Activated CD4-positive, alpha-beta T cell treated with anti-CD3 and anti-CD28 coated beads, Interleukin-10, Interleukin-2, amounts not matched to agents 100 ng/mL and 50 ng/mL, durations not matched to agents 16 hours and 8 hours (primary cell): ENCODE measurements around the gene PRKAG1.

Experiments
- DNase-seq: peaks from one replicate; pipeline ENCODE4 v3.0.0-alpha.2; 2020

Gene PRKAG1

DNA sequence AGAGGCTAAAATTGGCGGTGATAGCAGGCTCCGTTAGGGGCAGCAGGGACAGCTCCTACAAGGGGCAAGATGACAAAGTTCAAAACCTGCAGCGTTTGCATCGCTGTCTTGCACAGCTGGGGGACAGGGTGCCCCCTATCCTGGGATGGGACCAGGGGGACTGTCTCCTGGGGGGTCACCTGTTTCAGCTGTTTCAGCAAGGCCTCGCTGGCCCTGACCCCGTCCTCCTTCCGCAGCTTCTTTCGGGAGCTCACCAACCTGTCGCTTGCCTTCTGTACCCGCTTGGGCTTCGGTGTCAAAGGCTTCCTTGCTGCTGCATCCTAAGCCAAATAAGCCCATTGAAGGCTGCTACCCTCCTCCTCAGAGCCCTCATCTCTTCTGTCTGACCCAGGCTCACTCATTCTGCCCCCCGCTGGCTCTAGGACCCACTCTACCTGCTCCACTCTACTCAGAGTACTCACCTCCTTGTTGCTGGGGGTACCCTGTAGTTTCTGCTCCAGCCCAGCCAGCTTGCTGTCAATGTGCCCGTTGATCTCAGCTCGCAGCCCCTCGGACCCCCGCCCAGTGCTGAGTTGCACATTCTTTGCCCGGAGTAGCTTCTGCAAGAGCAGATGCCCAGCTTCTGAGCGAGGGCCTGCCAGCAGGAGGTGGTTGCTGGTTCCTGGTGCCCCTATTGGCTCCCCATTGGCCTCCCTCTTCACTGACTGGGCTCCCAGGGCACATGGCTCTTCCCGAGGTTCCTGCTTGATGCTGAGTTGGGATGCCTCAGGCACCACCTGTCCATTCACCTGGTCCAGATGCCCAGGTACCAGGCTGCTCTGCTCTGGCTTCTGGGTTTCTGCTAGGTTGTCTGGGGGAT, 12.4 kb upstream of the PRKAG1 start:
- no peak for DNase-seq

DNA sequence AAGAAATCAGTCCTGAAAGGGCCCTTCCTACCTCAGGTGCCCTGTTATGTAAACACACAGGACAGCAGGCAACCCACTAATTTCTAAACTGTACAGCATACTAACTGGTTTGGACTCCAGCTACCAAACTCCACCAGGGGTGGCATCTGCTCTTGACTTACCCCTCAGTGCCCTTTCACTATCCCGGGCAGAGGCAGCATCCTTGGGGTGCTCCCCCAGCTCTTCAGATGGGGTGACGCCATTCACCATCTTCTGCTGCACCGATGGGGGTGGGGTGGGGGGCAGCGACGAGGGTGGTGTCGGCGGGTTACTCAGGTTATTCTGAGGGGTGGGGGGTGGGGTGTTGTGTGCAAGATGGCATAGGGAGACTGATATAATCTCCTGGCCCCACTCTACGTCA, 11.5 kb upstream of the PRKAG1 start:
- no peak for DNase-seq

DNA sequence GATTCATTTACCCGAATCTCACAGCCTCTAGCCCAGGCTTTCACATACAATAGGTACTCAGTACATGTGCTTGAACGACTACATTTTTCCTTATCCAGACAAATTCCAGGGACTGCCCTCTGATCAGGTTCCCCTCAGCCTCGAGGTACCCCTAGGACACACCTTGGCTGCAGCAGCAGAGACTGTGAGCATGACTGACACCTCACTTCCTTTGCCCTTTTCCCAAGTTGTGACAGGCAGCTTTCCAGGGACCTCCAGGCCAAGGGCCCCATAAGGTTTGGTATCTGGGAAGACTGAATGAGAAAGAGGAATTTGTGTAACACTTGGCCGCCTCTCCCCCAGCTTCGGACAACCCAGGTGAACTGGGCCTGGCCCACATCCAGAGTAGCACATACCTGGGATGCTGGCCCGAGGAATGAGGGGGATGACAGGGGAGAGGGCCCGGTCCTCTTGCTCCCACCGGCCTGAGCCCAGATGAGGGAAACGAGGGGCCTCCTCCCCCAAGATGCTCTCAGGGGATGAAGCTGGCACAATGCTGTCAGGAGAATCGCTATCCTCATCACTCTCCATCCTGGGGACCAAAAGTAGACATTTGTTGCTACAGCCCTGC, 10.2 kb upstream of the PRKAG1 start:
- no peak for DNase-seq

DNA sequence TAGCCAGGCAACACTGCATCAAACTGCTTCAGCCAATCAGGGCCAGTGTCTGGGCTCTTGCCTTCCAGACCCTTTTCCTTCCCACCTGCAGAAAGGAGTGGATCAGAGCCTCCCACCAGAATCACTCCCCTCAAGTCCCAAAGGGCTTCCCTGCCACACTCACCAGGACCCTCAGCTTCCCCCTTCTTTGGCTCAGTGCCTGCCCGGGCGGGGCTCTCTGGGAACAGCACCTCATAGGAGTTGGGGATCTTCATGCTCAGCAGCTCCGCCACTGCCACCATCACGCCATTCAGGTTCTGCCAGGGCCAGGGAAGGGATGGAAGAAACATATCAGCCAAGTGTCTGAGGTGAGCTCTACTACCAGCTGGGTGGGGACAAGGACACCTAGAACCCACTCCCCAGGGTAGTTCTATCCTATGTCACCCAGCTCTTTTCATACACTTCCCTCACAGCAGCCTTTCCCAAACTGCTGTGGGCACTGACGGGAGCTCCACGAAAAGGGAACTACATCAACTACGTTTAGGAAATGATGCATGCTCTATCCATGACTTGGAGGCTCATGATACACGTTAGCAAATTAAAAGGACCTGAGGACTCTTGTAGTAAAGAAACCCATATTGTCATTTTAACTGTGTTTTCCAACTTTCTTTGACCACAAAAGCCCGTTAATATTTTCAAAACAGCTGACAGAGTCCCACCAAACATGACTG, 9.4 kb upstream of the PRKAG1 start:
- DNase-seq: no peak

DNA sequence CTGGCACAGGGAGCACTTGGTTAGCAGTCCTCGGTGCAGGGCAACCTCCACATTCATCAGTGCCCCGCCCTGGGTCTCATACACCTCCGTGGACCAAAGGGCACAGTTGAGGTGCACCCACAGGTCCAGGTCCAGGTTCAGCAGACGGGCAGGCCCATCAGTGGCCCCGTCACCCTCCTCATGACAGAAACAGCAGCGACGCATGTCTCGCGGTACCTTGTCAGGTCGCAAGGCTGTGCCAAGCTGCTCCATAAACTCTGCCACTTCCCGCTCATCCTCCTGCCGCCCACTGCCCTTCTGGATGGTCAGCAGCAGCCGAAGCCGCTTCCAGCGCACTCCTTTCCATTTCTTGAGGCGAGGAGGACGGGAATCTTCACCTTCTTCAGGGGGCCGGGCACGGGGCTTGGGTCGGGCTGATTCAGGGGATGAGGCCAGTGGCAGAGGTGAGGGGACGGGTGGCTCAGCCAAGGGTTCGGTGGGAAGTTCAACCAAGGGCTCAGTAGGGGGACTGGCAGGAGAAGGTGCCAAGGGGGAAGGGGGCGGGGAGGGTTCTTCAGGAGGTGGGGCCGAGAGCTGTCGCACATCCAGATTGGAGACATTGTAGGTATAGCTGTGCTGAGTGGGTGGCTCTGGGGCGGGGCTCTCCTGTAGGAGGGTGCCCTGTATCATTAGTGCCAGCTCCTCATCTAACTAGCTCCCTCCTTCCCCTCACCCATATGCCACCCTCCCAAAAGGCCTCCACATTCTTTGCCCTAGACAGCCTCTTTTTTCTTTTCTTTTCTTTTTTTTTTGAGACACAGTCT, 8.3 kb upstream of the PRKAG1 start:
- no peak for DNase-seq

DNA sequence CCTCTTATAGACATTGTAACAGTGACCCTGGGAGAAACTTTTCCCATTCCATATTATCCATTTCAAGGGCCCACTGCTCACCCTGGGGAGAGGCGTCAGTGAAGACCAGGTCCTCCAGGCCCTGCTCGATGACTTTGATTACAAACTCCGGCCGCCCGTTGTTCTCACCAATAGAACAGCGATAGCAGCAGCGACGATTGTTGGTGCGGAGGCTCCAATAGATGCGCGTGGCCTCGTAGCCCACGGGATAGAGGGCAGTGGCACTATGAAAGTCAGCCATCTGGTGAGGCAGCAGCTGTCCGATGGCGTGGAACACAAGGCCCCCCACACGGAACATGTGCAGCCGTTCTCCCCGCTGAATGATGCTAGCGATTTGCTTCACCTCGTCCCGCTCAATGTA, 7.5 kb upstream of the PRKAG1 start:
- no peak for DNase-seq

DNA sequence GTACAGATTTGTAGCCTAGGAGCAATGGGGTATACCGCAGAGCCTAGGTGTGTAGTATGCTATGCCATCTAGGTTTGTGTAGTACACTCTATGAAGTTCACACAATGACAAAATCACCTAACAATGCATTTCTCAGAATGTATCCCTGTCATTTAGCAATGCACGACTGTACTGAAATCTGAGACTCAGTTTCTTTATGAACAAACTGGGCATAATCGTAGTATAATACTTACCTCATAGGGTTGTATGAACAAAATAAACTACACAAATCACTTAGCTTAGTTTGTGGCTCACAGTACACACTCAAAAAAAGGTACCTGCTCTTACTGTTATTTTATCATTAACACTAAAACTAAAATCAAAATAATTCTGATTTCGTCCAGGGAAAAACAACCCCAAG, 6.9 kb upstream of the PRKAG1 start:
- no peak for DNase-seq

DNA sequence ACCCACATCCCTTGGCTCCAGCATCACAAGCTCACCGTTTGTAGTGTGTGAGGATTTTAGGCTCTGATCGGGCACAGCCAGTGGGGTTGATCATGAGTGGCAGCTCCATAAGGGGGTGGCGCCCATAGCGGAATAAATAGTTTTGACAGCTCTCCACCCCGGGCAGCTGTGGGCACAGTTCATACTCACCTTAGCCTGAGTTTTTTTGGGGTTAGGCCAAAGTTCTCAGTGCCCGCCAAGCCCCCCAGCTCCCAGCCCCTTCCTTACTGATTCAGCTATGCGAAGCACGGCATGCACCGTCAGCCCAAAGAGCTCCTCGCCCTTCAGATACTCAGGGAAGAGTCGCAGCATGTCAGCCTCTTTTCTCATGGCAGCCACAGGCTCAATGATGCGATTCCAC, 6.0 kb upstream of the PRKAG1 start:
- DNase-seq: no peak

DNA sequence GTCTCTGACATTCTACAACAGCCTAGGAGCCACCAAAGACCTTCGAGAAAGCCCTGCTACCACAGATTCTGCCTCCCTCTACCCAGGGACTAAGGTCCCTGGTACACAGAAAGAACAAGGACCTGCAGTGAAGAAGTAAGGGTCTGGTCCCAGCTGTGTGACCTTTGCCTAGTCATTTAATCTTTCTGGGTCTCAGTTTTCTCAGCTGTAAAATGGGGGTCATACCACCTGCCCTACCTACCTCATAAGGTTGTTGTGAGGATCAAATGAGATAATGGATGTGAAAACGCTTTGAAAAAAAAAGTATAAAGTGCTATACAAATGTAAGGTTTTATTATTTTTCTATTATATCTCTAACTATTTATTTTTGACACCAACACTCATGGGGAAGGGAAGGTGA, 5.2 kb upstream of the PRKAG1 start:
- DNase-seq: no peak

DNA sequence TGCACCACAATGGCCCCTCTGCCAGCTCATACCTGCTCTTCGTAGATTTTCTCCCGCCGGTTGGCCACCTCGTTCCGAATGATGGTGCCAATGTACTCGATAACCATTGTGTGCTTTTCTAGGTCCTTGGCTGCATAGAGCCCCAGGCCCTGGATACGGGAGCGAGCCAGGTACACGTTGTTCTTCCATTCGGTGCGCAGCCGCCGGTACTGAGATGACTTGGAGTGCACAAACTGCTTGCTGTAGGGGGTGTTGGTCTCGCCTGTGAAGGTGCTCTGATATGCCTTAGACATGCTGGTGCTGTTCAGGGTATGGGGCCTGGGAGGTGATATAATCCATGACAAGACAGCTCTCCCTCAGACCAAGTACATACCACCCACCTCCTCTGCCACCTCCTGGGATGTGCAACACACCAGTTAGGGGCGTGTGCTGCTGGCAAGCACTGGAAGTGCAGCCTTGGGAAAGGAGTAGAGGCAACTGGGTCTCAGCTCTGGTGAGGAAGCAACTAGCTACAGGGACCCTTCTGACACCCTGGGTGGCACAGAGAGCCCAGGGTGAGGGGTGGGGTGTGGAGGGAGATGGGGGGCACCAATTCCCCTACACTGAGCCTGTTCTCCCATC, 4.1 kb upstream of the PRKAG1 start:
- DNase-seq: no peak

DNA sequence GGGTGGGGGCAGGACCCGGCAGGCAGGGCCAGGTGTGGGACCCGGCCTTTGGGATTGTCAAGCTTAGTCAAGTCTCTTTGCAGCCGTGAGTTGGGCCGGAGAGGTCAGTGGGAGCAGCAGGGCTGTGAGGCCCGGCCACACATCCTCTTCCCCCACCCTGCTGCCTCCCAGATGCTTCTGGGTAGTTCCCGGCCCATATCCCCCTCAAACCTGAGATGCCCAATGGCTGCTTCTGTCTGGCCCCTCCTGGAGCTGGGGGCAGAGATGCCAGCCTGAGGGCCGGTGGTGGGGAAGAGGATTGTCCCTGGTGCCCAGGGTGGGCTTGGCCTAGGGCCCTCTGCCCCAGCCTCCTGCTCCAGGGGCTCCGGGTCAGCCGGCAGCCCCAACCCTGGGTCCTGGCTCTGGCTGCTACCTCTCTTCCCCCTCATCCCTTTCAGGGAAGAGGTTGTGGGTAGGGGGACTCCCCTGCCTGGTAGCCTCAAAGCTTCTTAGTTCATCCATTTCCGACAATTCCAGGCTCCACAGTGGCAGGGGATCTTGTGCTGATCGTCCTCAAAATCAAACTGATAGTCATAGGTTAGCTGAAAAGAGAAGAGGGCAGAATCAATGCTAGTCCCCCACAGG, 2.8 kb upstream of the PRKAG1 start:
- DNase-seq: no peak

DNA sequence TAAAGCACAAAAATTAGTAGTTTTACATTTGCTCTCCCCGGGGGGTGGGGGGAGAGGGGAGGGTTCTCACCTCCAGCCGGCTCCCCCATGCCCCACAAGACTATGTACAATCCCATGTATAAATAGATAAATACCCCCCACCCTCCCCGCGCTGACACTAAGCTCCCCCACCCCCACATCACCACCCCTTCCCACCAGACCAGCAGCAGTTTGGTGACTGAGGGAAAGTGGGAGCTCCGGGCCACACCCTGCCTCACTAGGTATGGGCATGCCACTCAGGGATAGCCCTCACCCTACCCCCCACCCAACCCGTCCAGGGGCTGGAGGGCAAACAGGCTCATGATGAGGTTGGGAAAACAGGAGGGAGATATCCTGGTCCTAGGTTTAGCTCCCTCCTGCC, 1.9 kb upstream of the PRKAG1 start:
- no peak for DNase-seq

DNA sequence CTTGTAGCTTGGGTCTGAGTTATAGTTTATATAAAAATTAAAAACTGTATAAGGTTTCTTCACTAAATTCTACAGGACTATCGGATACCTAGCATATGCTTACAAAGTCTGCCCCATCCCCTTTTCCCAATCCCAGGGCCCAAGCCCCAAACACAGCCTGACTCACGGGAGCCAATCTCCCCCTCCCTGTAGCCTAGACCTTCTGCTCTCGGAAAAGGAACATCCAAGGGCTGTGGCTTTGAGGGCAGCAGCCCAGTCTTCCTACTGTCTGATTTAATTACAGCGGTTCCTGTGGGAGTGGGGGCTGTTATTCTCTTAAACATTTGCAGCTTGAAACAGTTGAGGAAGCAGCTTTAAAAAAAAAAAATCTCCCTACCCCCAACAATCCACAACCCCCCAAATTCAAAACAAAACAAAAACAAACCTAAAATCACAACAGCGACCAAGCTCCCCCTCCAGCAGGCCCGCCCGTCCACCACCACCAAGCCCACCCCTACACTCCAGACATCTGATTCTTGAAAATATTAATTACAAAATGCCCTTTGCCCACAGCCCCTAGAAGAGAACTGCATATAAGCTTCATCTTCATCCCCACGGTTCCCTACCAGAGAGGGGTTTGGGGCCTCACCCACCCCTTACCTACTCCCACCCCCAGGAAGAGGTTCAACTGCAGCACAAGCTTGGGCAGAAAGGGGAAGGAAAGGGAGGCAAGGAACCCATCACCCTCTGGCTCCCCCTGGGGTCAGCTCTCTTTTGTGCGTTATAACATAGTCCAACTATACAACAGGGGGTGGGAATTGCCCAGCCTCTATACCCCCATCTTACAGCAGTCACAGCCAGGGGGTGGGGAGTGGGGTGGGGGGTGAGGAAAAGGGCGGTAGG, 1.1 kb upstream of the PRKAG1 start:
- DNase-seq: peak; percentile 59

DNA sequence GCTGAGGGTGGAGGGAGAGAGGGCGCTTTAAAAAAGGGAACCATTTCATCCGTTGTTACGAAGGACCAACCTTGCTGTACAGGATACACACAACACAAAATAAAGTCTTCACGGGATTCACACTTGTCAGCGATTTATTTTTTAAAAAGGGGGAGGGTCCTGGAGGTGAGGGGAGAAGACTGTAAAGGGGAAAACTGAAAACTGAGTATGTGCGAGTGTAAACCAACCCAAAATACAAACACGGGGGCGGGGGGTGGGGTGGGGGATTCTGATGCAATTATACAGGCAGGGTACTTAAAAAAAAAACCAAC, 499 bp upstream of the PRKAG1 start:
- DNase-seq: no peak

DNA sequence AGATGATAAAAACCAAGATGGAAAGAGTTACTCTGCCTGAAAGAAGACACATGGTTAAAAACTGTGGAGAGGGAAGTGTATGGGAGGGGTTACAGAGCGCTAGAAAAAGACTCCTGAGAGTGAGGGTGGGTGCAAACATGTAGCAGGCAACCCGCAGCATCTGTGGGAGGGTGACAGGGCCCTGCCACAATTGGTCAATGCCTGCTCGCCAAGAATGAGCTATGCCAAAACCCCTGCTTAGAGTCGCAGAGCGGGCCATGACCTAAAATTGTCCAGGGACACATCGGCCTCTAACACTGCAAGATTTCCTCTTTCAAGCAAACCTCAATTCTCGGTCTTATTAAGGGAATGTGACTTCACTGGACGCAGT, 700 bp downstream of the PRKAG1 start:
- DNase-seq: peak; percentile 48

DNA sequence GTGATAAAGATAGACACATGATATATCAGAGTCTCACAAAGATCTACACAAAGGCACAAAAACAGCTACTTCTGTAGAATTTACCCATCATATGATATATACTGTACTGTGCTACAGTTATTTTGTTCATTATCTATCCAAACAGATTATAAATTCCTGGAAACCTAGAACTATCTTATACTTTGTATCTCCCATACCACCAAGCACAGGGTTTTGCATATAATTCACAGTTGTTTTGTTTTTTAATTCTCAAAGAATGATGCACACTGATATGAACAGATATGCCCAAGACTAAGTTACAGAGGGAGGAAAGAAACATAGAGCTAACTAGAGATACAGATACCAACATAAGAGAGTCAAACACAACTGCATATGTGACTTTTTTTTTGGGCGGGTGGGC, 3.4 kb downstream of the PRKAG1 start:
- DNase-seq: no peak

DNA sequence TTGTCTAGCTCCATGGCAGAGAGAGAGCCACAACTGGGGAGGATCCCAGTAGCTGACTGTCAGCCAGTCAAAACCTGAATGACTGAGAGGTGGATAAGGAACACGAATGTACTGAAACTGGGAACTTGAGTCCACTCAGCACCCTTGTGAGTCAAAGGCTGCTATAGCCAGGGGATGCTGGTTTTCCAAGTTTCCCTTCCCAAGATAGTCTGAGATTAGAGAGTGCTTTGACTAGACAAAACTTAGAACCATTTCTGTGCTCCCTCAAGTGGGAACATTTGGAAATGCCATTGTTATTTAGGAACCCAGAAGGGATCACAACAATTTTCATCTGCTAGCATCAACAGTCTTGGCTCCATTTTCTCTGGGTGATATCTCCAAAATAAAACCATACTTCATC, 4.0 kb downstream of the PRKAG1 start:
- no peak for DNase-seq

DNA sequence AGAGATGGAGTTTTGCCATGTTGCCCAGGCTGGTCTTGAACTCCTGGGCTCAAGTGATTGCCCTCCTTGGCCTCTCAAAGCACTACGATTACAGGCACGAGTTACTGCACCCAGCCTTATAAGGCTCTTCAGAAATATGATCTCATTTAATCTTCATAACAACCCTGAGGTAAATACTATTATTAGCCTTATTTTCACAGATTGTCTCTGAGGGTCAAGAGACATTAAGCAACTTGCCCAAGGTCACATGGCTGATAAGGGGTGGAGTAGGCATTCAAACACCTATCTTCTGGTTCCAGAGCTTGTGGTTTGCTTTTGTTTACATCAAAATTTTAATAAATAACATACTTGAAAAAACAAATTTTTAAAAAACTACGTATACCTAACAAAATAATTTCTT, 5.1 kb downstream of the PRKAG1 start:
- DNase-seq: no peak

DNA sequence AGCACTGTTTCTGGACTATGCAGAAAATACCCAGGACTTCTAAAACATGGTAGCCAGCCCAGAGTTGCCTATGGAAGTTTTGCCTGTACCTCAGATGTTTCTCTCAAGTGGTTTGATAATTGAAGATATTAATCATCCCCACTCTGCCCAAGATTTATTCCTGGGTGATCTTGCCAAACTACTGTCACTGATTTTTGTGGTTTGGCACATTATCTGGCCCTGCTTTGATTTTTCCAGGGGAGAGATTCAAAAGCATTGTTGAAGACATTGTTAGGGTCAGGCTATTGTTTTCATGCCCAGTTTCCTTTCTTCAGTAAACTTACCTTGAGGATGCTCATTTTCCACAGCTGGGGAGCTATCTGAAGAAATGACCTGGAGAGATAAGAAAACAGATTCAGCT, 5.8 kb downstream of the PRKAG1 start:
- no peak for DNase-seq

DNA sequence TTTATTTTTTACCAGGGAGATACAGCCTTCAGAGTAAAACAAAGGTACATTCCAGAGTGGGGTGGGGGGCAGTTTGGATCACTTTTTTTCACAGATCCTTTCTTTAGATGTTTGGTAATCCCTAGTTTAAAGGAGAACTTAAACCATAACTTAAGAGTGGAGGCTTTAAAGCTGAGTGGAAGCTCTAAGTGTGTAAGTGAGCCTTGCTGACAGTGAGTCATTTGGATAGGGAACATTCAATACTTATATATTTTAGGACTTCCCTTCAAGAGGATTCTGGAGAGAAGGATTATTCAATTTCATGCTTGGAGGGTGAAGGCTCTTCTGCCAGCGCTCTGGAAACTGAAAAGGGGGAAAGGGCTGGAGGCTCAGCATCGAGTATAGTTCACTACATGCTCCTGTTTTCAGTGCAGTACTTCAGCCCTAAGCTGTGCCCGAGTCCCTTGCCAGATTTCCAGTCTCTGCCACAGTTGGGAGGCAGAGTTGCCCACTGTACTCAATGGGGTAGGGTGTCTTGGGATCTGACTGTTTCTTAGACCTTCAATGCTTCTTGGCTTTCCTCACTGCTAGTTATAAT, 8.4 kb downstream of the PRKAG1 start:
- no peak for DNase-seq

DNA sequence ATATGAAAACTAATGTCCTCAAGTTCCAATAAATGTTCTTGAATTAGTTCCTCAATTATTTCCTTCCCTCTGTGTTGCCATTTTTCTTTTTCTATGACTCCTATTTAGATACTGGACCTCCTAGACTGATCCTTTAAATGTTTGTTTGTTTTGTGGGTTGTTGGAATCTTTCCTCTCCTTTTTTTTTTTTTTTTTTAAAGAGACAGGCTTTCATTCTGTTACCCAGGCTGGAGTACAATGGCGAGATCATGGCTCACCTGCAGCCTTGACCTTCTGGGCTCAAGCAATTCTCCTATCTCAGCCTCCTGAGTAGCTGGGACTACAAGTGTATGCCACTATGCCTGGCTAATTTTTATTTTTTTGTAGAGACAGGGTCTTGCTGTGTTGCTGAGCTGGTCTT, 9.6 kb downstream of the PRKAG1 start:
- DNase-seq: no peak
